Vagina (tissue), 2 donors: ENCODE measurements around the gene PEX10.

Experiments used
- POLR2A ChIP-seq, 2 donors: fragments of 450-650 bp; IDR thresholded peaks; one replicate each; pipeline ENCODE4 v1.6.1; 2017; ENCODE audit warnings: antibody characterized with exemption in 2 of 2, mild to moderate bottlenecking in 2 of 2, moderate library complexity in 2 of 2
- POLR2AphosphoS5 ChIP-seq, 2 donors: sonication (generic); formaldehyde crosslinking; IDR thresholded peaks; one replicate each; pipeline ENCODE4 v1.9.0; 2017; ENCODE audit warnings: antibody characterized with exemption in 2 of 2, mild to moderate bottlenecking in 2 of 2, low read depth in 1 of 2; ENCODE audit not compliant: insufficient read depth in 1 of 2
- TF ChIP-seq, protein P1 (sequence below), 3 experiments: fragments of 450-650 bp in 2 of 3; fragments of 200-600 bp in 1 of 3; sonication (generic) in 1 of 3; IDR thresholded peaks; one replicate each; pipeline ENCODE4 v1.5.1; 2017 to 2019; ENCODE audit warnings: antibody characterized with exemption in 3 of 3, mild to moderate bottlenecking in 2 of 3, moderate library complexity in 2 of 3

GRCh38 chr1:2354511-2355372 is 57.6 kb downstream of the PEX10 start:
- TF ChIP-seq, protein P1, sequence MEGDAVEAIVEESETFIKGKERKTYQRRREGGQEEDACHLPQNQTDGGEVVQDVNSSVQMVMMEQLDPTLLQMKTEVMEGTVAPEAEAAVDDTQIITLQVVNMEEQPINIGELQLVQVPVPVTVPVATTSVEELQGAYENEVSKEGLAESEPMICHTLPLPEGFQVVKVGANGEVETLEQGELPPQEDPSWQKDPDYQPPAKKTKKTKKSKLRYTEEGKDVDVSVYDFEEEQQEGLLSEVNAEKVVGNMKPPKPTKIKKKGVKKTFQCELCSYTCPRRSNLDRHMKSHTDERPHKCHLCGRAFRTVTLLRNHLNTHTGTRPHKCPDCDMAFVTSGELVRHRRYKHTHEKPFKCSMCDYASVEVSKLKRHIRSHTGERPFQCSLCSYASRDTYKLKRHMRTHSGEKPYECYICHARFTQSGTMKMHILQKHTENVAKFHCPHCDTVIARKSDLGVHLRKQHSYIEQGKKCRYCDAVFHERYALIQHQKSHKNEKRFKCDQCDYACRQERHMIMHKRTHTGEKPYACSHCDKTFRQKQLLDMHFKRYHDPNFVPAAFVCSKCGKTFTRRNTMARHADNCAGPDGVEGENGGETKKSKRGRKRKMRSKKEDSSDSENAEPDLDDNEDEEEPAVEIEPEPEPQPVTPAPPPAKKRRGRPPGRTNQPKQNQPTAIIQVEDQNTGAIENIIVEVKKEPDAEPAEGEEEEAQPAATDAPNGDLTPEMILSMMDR (IDR thresholded peaks at IDR 0.05): no peak
- TF ChIP-seq POLR2A (IDR thresholded peaks at IDR 0.05): no peak
- TF ChIP-seq POLR2AphosphoS5 (IDR thresholded peaks at IDR 0.05; ENCODE audit: insufficient read depth in 1 of 2, low read depth in 1 of 2): no peak
